22Rv1 (cell line): ENCODE results near the gene BRAT1.

Experiments
- CTCF ChIP-seq: fragments of 450-650 bp; IDR thresholded peaks from 2 replicates; pipeline ENCODE4 v1.5.1; 2017; ENCODE audit warnings: mild to moderate bottlenecking
- ZFX ChIP-seq: fragments of 450-650 bp; IDR thresholded peaks from 2 replicates; pipeline ENCODE4 v1.6.1; 2017; ENCODE audit warnings: antibody characterized with exemption, borderline replicate concordance

- TF ChIP-seq CTCF (no peak), ZFX (no peak)
Observed at GRCh38 chr7:2499181-2499580, 56.1 kb downstream of the BRAT1 start.
